ENCODE measurements around the gene PROCA1.
"Not testable (repeated sequence)": the region's sequence is repeated elsewhere in the genome, so short reads cannot be mapped to it uniquely, and the experiment has no call there.

The PROCA1 gene

GRCh38 chr17:28675980-28676379 lies 35.7 kb downstream of the PROCA1 start:
- DNase-seq (ENCODE audit: low read depth, low spot score) = no peak

- no peak for DNase-seq (ENCODE audit: low read depth, low spot score)
Measured at GRCh38 chr17:28675490-28675889, 36.2 kb downstream of the PROCA1 start.

- DNase-seq (ENCODE audit: low read depth, low spot score) = no peak
Measured at GRCh38 chr17:28669918-28670317, 41.8 kb downstream of the PROCA1 start.

- no peak for DNase-seq (ENCODE audit: low read depth, low spot score)
Measured at GRCh38 chr17:28667870-28668269, 43.8 kb downstream of the PROCA1 start.

- no peak for DNase-seq (ENCODE audit: low read depth, low spot score)
Measured at GRCh38 chr17:28665994-28666393, 45.7 kb downstream of the PROCA1 start.

GRCh38 chr17:28663723-28664122 lies 48.0 kb downstream of the PROCA1 start:
- DNase-seq (ENCODE audit: low read depth, low spot score) = no peak

- DNase-seq (ENCODE audit: low read depth, low spot score) = no peak
Measured at GRCh38 chr17:28662527-28662829, 49.2 kb downstream of the PROCA1 start.

GRCh38 chr17:28661635-28662526 lies 49.8 kb downstream of the PROCA1 start, which contains the start of the genes SDF2 and SUPT6H:
Gene SDF2, minus strand, starts transcription at chr17:28661906. Its CDS starts 30 bp downstream, at chr17:28661876.
Gene SUPT6H, plus strand, starts transcription at chr17:28662205. Its CDS starts 11,197 bp downstream, at chr17:28673402.
- peak; percentile 53 for DNase-seq (ENCODE audit: low read depth, low spot score)

GRCh38 chr17:28659497-28659881 lies 52.2 kb downstream of the PROCA1 start:
- not testable (repeated sequence) for DNase-seq (ENCODE audit: low read depth, low spot score)

GRCh38 chr17:28658766-28659496 lies 52.8 kb downstream of the PROCA1 start:
- DNase-seq (ENCODE audit: low read depth, low spot score) = not testable (repeated sequence)

- DNase-seq (ENCODE audit: low read depth, low spot score) = not testable (repeated sequence)
Measured at GRCh38 chr17:28658342-28658741, 53.3 kb downstream of the PROCA1 start.

- DNase-seq (ENCODE audit: low read depth, low spot score) = no peak
Measured at GRCh38 chr17:28657756-28658155, 53.9 kb downstream of the PROCA1 start.

- no peak for DNase-seq (ENCODE audit: low read depth, low spot score)
Measured at GRCh38 chr17:28655160-28655559, 56.5 kb downstream of the PROCA1 start.
